Measurements from ENCODE around the gene GAS2L2.
"Not testable (repeated sequence)": the region's sequence is repeated elsewhere in the genome, so short reads cannot be mapped to it uniquely, and the experiment has no call there.

Gene GAS2L2

DNA sequence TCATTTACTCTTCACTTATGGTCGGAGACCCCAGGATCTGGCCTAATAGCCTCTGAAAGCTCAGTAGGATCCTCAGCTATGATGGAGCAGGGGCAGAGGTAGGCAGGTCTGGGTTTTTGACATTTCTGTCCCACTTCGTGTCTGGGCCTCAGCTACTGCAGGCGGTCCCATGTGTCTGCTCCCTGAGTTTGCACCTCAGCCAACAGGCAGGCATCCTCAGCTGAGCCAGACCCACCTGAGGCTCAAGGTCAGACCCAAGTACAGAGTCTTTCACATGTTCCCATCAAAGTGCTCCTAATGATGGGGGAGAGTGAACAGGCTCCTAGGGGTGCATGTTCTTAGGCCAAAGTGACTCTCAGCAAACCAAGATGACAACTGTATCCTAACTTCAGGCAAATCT, 24.5 kb downstream of the GAS2L2 start:
- DNase-seq (ENCODE audit: low spot score) = no peak

GRCh38 chr17:35727635-35728034, 25.4 kb downstream of the GAS2L2 start:
- no peak for DNase-seq (ENCODE audit: low spot score)

DNA sequence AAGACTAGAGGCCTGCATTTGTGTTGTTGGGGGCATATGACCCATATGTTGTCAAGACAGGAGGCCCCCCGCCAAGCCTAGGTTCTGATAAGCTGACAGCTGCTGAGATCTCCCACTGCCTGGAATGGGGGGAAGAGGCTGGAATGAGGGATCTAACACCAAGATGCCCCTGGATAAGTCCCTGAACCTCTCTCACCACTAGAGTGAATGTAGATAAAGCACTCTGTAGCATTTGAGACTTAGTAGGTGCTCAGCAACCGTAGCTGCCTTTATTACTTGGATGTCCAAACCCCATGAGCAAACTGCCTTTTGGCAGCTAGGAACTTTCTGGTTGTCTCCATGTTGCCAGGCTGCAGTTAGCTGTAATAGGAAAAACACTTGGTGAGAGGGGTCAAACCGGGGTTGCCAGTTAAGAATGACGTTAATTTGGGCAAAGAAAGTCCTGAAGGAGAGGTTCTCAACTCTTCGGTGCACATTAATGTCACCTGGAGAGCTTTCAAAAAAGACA, 26.0 kb downstream of the GAS2L2 start:
- DNase-seq (ENCODE audit: low spot score) = no peak

GRCh38 chr17:35726127-35726952, 26.7 kb downstream of the GAS2L2 start:
- no peak for DNase-seq (ENCODE audit: low spot score)

GRCh38 chr17:35725802-35726126, 27.3 kb downstream of the GAS2L2 start:
- DNase-seq (ENCODE audit: low spot score) = no peak

GRCh38 chr17:35725058-35725457, 28.0 kb downstream of the GAS2L2 start:
- DNase-seq (ENCODE audit: low spot score) = no peak

DNA sequence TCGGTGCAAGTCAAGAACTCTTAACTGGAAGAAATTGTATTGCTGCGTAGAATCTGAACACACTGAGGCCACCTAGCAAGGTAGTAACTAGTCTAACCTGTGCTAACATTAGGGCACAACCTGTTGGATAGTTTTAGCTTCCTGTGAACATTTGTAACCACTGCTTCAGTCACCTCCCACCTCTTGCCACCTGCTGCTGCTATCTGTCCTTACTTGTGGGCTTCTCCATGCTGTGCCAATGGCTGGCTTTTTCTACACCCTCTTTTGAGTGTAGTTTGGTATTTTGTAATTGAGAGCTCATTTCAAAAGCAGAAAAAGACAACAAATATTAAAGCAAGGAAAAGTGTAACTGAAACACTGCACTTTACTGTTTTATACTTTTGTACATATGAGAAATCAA, 29.3 kb downstream of the GAS2L2 start:
- no peak for DNase-seq (ENCODE audit: low spot score)

DNA sequence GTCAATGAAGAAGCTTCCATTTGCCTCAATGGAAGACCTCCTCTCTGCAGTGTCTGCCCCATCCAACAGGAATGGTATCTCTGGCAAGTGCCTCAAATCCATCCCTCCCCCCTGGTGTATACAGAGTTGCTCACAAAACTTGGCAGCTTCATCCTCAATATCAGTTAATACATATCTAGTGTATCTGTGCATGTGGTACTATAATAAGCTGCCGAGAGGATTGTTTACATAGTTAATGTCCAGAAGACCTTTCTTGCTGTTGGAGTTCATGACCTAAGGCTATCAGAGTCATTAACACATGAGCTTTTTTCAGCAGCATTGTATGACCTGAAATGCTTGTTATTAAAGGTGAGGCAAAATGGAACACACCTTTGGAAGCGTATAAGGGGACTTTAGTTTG, 35.6 kb downstream of the GAS2L2 start:
- DNase-seq (ENCODE audit: low spot score) = no peak

DNA sequence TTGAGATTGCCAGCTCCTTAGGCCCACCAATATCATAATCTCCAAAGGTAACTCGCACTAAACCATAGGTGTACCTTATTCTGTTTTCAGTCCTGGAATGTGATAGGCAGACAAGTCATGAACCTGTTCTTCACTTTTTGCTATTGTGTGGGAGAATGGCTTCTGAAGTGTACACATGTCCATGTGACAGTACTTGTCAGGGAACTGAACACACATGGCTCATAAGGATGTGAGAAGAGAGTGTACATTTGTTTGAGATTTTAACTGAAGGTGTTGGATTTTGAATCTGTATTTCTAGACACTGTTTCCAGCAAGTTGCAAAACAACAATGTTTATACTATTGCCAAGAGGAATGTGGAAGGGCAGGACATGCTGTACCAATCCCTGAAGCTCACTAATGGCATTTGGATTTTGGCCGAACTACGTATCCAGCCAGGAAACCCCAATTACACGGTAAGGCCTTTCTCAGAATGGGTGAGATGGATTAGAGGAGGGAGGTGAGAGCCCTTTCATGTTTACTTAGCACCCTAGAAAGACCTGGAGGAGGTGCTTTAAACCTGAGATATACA, 36.1 kb downstream of the GAS2L2 start:
- no peak for DNase-seq (ENCODE audit: low spot score)

- no peak for DNase-seq (ENCODE audit: low spot score)
These were observed 36.9 kb downstream of the GAS2L2 start for GRCh38 chr17:35716173-35716572.

DNA sequence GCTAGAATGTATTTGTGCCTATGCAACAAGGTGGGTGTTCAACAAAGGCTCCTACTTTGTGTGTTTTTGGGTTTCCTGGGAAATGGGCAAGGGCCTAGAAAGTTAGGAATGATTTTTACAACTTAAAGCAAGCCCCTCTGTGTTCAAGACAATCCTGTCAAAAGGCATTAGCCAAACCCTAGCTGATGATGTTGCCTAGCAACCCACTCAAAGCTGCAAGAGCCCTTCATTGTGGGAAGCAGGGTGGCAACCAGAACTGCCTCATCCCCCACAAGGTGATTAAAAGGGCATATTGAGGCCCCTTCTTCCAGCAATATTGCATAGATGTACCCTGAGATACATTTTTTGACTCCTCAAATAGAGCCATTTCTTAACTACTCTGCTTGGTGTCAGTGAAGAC, 37.6 kb downstream of the GAS2L2 start:
- DNase-seq (ENCODE audit: low spot score) = no peak

DNA sequence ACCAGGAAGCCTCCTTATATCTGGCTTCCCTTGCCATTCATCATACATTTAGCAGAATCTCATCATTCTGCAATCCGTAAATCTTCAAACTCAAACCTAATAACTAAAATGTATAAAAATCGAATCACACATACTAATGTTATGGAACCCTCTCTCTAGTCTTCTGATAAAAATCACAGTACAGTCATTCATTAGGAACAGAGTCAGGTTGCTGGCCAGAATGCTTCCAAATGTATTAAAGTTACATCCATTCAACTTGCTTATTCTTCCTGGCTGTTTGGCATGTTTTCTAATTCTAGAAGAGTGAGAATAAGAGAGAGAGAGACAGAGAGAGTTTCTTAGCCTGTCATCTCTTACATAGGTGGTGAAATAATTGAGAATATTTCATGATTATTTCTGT, 38.1 kb downstream of the GAS2L2 start:
- DNase-seq (ENCODE audit: low spot score) = no peak

DNA sequence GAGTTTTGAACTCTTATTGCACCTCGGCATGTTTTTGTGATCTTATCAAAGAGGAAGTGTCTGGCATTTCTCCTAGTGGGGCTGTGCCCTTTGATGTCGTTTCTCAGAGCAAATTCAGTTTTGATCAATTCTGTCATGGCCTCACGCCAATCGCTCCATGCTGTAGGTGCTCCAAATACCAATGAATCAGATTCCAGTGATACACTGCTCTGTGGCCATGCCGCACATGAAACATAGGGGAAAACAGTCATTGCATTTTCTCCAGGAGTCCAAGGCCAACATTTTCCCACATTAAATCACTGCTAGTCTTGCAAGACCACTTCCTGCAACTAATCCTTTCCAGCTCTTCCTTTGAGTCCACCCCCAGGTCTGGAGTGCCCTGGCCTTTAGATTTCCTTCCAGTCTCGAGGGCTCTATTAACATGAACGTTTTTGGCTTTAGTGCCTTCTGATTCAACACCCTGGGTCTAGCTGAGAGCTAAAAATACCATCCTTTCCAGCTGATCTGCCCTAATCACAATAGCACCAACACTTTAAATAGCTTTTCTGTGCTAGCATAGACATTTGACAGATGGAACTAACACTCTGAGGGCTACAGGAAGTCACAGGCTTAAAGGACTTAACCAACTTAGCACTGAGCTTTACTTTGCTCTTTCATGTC, 39.8 kb downstream of the GAS2L2 start:
- DNase-seq (ENCODE audit: low spot score) = peak; percentile 38

DNA sequence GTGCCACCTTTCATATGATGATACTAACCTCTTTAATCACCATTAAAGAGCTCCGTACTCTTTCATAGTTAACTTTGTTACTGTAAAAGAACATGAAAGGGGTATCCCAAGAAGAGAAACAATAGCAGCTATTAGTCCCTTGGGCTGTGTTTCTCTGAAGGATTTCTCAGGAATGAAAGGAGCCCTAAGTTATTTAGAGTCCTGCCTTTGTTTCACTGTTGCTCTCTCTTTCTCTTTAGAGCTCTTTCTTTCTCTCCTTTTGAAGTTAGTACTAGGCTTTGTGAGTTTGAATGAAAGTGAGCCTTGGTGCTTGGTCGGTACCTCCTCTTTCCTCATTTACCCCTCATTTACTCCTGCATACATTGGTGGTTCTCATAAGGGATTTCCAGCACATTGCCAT, 42.1 kb downstream of the GAS2L2 start:
- no peak for DNase-seq (ENCODE audit: low spot score)

DNA sequence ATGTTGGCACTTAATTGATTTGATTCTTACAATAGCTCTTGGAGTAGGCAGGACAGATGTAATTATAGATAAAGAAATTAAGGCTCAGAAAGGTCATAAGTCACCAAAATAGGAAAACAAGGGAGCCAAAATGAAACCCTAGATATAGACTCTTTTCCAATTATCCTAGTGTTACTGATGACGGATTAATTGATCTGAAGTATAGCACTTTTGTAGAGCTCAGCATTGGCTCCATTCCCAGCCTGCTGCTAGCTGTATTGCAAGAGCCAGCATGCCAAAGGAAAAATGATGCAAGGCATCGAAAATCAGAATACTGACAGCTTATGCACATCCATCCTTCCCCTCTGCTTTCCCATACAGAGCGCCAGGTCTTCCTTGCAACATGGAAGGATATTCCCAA, 43.2 kb downstream of the GAS2L2 start:
- no peak for DNase-seq (ENCODE audit: low spot score)

GRCh38 chr17:35708951-35709350, 44.1 kb downstream of the GAS2L2 start:
- DNase-seq (ENCODE audit: low spot score) = no peak

DNA sequence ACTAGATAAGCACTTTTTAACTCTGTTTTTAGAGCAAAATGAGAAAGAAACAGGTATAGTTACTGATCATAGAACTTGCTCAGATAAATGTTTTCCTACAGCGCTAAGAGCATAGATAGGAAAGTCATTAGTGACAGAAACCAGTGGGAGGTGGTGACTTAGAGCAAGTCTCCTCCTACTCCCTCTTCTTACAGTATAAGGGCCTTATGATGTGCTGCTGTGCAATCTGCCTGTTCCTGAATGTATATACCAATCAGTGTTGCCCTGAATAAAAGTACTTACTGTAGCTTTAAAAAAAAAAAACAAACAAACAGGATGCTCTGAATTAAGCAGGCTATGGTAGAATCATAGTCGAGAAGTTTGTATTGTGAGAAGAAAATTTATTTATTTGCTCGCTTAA, 44.9 kb downstream of the GAS2L2 start:
- no peak for DNase-seq (ENCODE audit: low spot score)

- DNase-seq (ENCODE audit: low spot score) = no peak
These were observed 47.3 kb downstream of the GAS2L2 start for GRCh38 chr17:35705705-35706104.

DNA sequence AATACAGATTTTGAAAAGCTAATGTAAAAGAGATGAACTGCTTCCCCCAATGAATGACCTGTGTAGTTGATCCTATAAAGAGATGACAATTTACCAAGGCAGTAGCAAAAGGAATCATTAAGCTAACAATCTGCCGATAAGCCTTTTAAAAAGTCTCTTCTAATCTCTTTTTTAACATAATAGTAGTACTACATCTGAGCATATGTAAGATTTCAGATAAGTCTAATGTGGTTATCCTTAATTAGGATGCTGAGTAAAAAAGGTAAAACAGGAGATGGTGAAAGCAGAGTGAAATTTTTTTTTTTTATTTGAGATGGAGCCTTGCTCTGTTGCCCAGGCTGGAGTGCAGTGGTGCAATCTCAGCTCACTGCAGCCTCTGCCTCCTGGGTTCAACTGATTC, 47.8 kb downstream of the GAS2L2 start:
- peak; percentile 48 for DNase-seq (ENCODE audit: low spot score)

- not testable (repeated sequence) for DNase-seq (ENCODE audit: low spot score)
These were observed 49.7 kb downstream of the GAS2L2 start for GRCh38 chr17:35703308-35703707.

GRCh38 chr17:35701491-35701890, 51.5 kb downstream of the GAS2L2 start:
- no peak for DNase-seq (ENCODE audit: low spot score)

GRCh38 chr17:35700150-35700549, 52.9 kb downstream of the GAS2L2 start:
- no peak for DNase-seq (ENCODE audit: low spot score)

DNA sequence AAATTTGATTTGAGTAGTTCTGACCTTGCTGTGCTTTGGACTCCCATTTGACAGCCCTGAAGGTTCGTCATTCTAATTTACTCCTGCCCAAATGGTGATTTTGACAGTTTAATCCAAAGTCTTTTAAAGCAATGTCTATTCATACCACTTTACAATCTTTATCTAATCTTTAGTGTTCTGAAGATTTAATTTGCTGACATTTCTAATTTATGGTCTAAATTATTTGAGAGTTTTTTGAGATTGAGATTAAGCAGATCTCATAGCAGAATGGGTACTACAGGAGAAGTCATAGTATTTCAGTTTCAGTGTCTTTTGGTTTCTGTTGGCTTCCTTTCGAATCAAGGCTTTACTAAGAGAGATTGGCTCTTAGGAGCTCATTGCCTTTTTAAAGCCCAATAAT, 54.2 kb downstream of the GAS2L2 start:
- peak; percentile 12 for DNase-seq (ENCODE audit: low spot score)
